Endothelial cell of umbilical vein (primary cell): ENCODE measurements around the gene CLEC11A.

Experiments used
- CTCF ChIP-seq, 2 donors: IDR thresholded peaks; 1 replicate in 1 of 2; 2 replicates in 1 of 2; pipeline ENCODE4 v1.5.1; 2011; ENCODE audit warnings: low read length in 2 of 2, mild to moderate bottlenecking in 2 of 2, moderate library complexity in 2 of 2, control low read depth in 1 of 2, inconsistent platforms in 1 of 2, low read depth in 1 of 2; ENCODE audit not compliant: insufficient read depth in 1 of 2; ENCODE audit errors: extremely low read depth in 1 of 2
- GATA2 ChIP-seq: IDR thresholded peaks from 2 replicates; pipeline ENCODE4 v1.7.0; 2011; ENCODE audit warnings: low read depth, mild to moderate bottlenecking, moderate library complexity, mixed read lengths, low read length; ENCODE audit not compliant: insufficient read length, insufficient read depth

- TF ChIP-seq CTCF (IDR thresholded peaks at IDR 0.05; ENCODE audit: extremely low read depth in 1 of 2, insufficient read depth in 1 of 2, low read depth in 1 of 2, low read length in 2 of 2) (no peak), GATA2 (no peak)
Observed at GRCh38 chr19:50697414-50698124, 25.6 kb upstream of the CLEC11A start.
